ENCODE measurements around the gene KCNA3.

- no peak for TF ChIP-seq NR1H2 (CRISPR knock-in tag; IDR thresholded peaks at IDR 0.05)
- TF ChIP-seq, protein P1, sequence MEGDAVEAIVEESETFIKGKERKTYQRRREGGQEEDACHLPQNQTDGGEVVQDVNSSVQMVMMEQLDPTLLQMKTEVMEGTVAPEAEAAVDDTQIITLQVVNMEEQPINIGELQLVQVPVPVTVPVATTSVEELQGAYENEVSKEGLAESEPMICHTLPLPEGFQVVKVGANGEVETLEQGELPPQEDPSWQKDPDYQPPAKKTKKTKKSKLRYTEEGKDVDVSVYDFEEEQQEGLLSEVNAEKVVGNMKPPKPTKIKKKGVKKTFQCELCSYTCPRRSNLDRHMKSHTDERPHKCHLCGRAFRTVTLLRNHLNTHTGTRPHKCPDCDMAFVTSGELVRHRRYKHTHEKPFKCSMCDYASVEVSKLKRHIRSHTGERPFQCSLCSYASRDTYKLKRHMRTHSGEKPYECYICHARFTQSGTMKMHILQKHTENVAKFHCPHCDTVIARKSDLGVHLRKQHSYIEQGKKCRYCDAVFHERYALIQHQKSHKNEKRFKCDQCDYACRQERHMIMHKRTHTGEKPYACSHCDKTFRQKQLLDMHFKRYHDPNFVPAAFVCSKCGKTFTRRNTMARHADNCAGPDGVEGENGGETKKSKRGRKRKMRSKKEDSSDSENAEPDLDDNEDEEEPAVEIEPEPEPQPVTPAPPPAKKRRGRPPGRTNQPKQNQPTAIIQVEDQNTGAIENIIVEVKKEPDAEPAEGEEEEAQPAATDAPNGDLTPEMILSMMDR (IDR thresholded peaks at IDR 0.05) = no peak
- no peak for TF ChIP-seq ATF2 (CRISPR knock-in tag; IDR thresholded peaks at IDR 0.05; ENCODE audit: borderline replicate concordance, low read depth)
- TF ChIP-seq, protein P2, sequence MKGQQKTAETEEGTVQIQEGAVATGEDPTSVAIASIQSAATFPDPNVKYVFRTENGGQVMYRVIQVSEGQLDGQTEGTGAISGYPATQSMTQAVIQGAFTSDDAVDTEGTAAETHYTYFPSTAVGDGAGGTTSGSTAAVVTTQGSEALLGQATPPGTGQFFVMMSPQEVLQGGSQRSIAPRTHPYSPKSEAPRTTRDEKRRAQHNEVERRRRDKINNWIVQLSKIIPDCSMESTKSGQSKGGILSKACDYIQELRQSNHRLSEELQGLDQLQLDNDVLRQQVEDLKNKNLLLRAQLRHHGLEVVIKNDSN (CRISPR knock-in tag; IDR thresholded peaks at IDR 0.05) = no peak
- TF ChIP-seq ZBTB43 (CRISPR knock-in tag; IDR thresholded peaks at IDR 0.05) = no peak
- TF ChIP-seq TEAD4 (CRISPR knock-in tag; IDR thresholded peaks at IDR 0.05) = no peak
- TF ChIP-seq NFYB (CRISPR knock-in tag; conservative IDR thresholded peaks at IDR 0.05; ENCODE audit: low read depth) = no peak
Observed at GRCh38 chr1:110696818-110697217, 22.1 kb upstream of the KCNA3 start.
